IPS DF 19.7 (cell line): ENCODE results near the gene ATG14.
"Not testable (repeated sequence)": the region's sequence is repeated elsewhere in the genome, so short reads cannot be mapped to it uniquely, and the experiment has no call there.

Source experiments
- DNase-seq: peaks from one replicate; pipeline ENCODE4 v3.0.0-alpha.2; 2013; ENCODE audit warnings: low read depth, low spot score

Gene ATG14

DNA sequence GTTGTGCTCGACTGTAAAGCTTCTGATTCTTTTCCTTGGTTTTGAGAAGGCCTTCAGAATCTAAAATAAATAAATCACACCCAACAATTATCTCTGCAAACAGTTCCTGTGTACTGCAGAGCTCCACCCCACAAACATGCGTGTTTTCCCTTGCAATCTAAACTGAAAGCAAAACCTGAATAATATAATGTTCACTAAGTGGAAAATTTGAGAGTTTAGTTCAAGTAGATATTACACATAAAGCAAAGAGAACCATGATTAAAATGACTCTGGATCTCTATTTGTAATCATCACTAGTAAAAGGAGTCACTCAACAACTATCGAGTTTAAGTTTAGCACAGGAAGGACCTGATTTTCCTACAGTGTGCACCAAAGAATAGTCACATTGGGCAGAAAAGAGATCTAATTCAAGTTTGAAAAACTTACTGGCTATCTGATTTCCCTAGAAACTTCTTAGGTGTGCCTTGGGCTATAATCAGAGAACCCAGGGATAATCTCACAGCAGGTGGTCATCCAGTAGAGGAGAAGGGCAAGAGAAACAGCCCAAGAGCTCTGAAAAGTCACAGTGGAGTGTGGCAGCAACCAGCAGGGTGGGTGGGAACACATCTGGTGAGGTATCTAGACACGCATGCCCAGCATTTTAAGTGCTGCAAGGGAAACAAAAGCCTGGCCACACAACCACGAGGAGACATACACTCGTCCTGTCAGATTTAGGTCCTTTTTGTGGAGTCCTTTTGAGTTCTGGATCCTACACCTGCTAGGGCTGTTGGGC, 25.4 kb downstream of the ATG14 start:
- no peak for DNase-seq

DNA sequence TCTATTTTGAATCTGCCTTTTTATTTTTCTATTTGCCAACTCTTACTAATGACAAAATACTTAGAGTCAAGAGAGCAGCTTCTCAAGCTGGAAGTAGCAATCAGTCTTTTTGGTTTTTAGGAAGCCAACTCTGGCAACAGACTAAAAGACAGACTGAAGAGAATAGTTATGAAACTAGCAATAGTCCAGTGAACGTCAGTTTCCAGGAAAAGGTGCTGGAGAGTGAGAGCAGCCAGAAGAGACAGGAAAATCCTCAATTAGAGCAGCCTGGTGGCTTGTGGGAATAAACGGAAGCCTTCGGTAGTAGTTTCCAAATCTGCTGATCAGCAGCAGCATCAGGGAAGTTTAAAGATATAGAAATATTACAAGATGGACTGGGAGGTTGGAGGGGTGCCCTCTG, 27.1 kb downstream of the ATG14 start:
- no peak for DNase-seq

DNA sequence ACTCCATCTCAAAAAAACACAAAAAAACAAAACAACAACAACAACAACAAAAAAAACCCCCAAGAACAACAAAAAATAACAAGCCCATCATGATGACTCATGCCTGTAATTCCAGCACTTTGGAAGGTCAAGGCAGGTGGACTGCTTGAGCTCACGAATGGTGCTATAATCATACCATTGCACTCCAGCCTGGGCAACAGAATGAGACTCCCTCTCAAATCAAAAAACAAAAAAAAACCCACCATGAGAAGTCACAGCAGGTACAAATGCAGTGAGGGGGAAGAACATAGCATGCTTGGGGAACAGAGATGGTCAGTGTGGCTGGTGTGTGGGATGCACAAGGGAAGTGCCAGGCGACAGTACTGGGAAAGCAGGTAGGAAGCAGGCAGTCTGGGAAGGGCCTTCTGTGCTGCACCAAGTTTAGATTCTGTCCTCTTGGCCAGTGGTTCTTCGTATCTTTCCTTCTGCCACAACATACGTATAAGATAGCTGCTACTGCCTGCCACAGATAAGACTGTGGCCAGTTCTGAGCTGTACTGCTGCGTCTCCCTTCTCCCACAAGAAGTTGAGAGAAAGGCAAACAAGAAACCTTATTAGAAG, 28.0 kb downstream of the ATG14 start:
- DNase-seq: no peak

DNA sequence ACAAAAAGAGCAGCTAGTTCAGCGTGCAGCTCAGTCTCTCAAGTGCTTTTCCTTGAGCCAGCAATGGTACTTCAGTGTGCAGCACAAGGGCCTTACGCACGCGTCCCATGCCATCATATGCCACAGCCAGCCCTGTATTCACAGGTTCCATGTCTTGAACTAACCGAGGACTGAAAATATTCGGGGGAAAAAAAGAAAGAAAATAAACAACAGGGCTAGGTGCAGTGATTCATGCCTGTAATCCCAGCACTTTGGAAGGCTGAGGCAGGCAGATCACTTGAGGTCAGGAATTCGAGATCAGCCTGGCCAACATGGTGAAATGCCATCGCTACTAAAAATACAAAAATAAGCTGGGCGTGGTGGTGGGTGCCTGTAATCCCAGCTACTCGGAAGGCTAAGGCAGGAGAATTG, 28.6 kb downstream of the ATG14 start:
- DNase-seq: not testable (repeated sequence)

DNA sequence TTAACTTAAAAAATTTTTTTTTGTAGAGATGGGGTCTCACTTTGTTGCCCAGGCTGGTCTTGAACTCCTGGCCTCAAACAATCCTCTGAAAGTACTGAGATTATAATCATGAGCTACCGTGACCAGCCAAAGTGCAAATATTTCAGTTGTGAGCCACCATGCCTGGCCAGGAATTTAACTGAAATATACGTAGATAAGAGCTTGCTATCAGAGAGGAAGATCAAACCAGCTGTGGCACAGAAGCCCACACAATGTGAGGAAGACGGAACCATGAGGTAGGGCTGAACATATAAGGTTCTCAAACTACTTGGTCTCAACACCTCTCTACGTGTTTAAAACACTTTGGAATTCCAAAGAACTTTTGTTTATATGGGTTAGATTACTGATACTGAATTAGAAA, 29.1 kb downstream of the ATG14 start:
- no peak for DNase-seq

DNA sequence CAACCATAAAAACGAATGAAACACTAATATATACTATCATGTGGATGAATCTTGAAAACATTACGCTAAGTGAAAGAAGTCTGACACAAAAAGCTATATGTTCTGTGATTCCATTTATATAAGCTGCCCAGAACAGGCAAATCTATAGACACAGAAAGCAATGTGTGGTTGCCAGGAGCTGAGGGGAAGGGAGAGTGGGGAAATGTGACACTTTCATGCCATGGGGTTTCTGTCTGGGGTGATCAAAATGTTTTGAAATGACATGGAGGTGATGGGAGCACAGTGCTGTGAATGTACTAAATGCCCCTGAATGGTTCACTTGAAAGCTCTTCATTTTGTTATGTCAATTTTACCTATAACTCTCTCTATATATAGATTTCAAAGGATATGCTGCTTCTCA, 30.1 kb downstream of the ATG14 start:
- no peak for DNase-seq

DNA sequence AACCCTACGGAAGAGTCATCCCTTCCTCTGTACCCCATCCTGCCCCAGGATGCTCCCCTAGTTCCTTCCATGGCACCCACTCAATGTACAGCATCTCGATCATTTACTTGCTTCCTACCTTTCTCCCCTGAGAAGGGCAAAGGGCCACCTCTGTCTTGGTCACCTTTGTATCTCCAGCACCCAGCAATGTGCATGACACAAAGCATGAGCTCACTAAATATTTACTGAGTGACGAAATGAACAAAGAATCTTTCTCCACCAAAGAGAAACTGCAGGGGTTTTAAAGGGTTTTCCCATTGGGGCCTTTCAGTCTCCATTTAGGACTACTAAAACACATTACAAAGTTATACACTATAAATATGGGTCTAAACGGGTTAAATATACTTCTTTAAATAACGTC, 30.6 kb downstream of the ATG14 start:
- no peak for DNase-seq

DNA sequence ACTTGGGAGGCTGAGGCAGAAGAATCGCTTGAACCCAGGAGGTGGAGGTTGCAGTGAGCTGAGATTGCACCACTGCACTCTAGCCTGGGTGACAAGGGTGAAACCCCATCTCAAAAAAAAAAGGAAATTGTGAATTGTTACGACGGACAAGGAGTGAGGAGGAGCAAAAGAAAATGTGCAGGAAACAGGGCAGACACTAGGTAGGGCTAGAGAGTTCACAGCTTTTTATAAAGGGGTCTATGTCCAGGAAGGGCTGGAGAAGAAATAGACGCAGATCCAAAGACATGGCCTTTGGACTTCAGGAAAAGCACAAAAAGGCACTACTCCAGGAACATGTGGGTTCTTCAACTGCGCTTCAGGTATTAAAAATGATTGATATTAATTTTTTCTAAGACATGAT, 34.4 kb downstream of the ATG14 start:
- DNase-seq: no peak

DNA sequence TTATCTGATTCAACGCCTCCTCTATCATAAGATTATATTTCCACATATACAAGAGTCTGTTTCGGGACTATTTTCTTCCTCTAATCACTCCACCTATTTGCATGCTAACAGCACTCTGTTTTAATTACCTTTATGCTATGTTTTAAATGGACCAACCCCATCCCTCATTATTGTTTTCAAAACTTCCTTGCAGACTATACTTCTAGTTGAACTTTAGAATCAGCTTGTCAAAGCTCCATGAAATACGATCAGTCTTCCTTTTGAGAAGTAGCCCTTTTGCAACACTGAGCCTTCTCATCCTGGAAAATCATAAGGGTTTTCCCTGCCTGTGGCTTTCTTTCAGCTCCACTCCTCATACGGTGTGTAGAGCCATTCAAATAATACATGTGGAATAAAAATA, 36.9 kb downstream of the ATG14 start:
- no peak for DNase-seq

DNA sequence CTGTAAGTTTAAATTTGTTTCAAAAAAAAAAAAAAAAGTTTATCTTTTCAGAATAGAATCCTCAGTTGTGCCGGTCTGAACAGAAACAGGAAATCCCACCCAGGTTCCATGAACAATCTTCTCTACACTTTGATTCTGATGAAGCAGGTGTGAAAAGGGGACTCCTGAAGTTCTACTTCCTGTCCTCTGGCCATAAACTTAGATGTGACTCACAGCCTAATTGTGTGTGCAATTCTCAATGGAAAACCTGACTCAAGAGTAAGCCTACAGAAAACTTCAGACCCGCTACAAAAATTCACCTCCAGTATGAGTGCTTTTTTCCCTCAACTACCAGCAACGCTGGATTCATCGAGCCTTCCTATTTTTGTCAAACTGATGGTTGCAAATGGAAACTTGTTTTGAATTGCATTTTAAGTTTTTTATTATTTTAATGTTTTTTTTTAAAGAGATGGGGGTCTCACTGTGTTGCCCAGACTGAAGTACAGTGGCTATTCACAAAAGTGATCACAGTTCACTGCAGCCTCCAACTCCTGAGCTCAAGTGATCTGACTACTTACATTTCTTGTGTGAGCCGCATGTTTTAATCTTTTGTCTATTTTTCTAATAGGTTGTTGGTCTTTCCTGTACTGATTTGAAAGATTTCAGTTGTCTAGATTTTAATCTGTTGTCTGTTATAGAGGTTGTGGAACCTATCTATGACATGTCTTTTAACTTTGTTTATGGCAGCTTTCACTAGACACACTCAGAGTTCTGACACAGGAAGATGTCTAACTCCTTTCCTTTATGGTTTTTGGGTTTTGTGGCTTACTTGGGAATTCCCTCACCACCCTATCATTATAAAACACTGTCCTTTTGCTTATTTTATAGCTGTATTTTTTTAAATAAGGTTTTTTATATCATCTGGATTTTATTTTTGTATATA, 37.6 kb downstream of the ATG14 start:
- no peak for DNase-seq

DNA sequence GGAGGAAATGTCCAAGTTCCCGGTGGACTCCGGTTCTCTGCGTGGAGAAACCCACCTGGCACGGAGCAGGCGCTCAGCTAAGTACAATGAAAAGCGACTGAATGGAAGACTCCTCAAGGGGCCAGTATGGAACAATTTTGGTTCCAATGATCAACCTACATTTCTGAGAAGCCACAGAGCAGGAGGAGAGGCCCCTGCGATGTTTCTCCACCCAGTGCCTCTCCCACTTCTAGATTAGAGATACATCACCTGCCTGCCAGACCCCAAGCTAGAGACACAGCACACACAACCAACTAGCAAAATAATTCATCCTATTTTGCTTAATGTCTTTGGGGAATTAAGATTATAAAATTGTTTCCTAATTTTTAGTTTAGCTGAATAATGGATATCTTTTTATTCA, 38.8 kb downstream of the ATG14 start:
- DNase-seq: no peak

DNA sequence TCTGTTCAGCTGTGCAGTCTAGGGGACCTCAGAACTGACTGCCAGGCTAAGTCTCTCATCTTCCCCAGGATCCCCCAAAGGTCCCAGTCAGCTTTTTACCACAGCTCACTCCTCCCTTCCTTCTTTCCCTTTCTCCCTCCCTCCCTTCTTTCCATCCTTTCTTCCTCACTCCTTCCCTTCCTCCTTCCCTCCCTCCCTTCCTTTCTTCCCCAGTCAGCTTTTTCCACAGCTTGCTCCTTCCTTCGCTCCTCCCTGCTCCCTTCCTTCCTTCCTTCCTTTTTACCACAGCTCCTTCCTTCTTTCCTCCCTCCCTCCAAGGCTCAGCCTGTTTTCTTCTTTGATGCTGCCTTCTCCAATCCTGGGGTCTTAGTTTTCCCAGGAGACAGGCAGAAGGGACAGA, 39.2 kb downstream of the ATG14 start:
- DNase-seq: no peak

DNA sequence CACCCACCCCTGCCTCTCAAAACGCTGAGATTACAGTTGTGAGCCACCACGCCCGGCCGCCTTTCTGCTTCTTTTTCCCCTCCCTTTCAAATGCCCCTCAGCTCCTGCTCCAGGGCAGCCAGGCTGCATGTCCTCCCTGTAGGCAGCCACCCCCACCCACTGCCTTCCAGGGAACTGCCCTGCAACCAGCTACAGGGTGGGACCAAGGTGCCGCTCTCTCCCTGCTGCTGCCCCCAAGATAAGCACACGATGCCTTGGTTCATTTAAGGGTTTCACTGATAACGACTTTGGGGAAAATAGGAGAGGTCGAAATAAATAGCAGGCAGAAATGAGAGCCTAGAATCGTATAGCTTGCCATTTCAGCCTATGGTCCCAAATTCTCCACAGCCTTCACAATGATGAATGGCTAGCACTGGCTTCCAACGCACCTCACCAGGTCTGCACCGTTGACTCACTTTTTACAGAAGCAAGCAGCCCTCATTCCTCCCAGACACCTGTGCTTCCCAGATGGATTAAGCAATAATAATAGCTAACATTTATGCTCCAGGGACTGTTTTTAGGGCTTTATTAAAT, 40.7 kb downstream of the ATG14 start:
- DNase-seq: no peak

DNA sequence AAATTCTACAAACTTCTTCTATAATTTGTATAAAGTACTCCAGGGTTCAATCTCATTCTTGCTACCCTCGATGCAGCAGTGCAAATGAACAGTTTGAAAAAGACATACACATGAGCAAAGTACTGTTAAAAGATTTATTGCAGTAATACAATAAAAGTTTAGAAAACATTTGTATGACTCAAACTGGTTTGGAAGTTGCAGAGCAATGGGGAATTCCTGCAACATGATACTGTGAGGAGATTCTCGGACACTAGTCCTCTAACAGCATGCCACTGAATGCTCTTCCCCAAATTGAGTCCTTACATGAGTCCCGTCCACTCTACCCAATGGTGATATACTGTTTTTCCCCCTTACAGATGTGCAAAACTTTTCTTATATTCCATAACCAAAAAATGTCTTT, 45.4 kb downstream of the ATG14 start:
- DNase-seq: no peak

DNA sequence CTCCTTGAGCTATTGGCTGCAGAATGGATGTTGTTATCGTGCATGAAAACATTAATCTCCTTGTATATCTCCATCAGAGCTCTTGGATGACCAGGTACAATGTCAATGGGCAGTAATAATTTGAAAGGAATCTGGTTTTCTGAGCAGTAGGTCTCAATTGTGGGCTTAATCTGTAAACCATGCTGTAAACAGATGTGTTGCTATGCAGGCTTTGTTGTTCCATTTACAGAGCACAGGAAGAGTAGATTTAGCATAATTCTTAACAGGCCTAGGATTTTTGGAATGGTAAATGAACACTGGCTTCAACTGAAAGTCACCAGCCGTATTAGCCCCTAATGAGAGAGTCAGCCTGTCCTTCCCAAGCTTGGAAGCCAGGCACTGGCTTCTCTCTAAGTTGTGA, 50.4 kb downstream of the ATG14 start:
- DNase-seq: no peak

DNA sequence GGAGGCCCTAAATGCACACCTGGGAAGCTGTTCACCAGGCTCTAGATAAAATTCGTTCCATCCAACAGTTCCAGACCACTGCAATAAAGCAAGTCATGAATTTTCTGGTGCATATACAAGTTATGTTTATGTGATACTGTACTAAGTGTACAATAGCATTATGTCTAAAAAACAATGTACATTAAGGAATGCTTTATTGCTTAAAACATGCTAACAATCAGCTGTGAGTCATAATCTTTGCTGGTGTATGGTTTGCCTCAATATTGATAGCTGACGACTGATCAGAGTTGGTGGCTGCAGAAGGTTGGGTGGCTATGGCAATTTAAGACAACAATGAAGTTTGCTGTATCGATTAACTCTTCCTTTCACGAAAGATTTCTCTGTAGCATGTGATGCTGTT, 52.3 kb downstream of the ATG14 start:
- DNase-seq: no peak

DNA sequence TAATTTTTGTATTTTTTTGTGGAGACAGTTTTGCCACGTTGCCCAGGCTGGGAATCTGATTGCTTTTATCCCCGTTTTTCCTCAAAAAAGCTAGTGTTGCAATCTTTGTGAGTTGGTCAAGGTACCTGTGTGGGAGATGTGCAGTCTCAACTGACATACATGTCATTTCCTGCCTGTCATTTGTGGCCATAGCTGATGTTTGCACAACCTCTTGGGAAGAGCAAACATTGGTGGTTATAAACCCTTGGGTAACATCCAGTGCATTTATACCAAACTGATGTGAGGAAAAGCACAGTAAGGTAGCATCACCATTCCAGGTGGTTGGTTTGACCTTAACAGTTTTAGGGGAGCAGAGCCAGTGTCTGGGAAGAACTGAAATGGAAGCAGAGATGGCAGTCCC, 54.7 kb downstream of the ATG14 start:
- DNase-seq: no peak

DNA sequence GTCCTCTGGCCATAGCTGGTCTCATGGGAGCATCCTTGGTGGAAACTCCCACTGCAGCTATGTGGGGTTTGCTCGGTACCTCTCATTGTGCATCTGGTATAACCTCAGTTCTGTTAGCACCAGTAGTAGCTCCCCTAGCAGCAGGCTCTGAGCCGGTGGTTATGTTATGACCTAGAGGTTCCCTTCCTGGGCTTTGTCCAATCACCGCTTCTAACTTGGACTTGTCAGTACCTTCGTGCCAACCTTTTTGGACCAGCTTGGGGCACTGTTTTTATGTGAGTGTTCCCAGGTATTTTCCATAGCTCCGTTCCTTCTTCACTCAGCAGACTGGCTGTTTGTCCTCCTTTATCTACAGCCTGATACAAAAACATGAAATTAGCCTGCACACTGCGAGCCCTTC, 55.7 kb downstream of the ATG14 start:
- DNase-seq: no peak

DNA sequence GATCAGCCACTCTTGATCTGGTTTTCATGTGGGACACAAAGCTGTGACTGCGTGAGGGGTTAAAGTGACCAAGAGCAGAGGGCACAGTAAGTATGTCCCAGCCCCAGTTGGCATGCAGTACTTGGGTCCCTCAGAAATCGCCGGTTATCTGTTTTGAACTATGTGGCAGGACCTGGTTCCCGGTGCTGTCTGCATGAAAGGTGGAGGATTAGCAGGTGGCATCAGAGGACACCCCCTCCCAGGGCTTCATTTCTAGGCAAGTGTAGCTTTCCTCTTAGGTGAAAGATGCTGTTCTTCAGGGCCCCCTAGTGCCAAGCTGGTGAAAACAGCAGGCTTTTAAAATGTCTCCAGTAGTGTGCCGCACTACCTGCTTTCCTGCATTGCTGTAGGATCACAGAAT, 57.1 kb downstream of the ATG14 start:
- DNase-seq: peak; percentile 47

DNA sequence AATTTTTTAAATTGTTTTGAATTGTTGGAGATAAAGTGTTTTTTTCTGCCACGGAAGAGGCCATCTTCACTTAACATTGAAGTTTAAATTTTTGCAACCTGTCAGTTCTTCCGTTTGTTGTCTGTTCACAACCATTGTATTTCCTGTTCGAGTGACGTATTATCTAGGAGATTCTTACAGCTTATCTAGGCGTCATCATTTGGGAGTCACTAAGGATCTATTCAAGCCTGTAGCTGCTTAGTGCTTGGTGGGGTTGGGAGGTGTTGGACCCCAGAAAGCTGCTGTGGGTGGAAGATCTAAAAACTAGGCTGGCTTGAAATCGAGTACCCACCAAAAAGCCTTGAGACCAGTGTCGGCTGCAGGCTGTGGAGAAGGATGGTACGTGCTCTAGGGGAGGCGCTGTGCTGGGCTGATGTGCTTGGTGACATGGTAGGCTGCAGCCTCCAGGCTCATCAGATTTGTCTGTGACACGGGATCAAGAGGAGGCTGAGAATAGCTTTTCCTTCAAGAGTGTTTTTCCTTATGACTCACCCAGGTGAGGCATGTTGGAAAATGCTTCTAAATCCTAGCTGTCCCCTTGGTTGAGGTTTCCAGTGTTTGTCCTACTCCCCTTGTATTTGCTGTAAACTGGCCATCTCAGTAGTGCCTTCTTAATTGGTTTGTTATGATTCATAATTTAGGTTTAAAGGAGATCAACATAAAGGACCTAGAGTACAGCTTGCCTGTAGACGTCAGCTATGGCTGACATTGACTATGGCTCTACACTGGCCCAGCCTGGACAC, 57.8 kb downstream of the ATG14 start:
- no peak for DNase-seq

DNA sequence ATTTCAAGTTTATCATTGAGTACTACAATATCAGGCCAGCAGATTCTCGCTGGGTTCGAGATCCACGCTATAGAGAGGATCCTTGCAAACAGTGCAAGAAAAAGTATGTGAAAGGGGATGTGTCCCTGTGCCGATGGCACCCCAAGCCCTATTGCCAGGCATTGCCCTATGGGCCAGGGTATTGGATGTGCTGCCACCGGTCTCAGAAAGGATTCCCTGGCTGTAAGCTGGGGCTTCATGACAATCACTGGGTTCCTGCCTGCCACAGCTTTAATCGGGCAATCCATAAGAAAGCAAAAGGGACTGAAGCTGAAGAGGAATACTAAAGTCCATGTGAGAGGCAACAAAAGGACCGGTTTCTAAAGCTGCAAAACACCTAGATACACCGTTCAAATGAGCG, 59.4 kb downstream of the ATG14 start:
- no peak for DNase-seq

DNA sequence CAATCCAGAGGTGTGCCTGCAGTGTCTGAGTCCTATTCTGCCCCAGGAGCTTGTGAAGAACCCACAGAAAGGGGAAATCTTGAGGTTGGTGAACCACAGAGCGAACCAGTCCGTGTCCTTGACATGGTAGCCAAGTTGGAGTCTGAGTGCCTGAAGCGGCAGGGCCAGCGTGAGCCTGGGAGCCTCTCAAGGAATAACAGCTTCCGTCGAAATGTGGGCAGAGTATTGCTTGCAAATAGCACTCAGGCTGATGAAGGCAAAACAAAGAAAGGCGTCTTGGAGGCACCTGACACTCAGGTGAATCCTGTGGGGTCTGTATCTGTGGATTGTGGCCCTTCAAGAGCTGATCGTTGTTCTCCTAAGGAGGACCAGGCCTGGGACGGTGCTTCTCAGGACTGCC, 60.5 kb downstream of the ATG14 start:
- DNase-seq: no peak
